Activated CD4-positive, alpha-beta T cell treated with anti-CD3 and anti-CD28 coated beads, Interleukin-2, amount 10 ng/mL, durations not matched to agents 7 days and 5 days (primary cell): ENCODE results near the gene CNGB1. TPM values are rescaled to one million over a fixed set of nuclear protein-coding genes. Genes with fewer than 3 reads are reported as not detected.

Experiments
- CTCF ChIA-PET: fragments of 350-600 bp; sonication (Branson Sonifier 250); formaldehyde crosslinking; loops from one replicate; lab custom pipeline; 2021; ENCODE audit warnings: antibody characterized with exemption; lab: Charles Lee
- POLR2A ChIA-PET: fragments of 350-600 bp; sonication (Branson Sonifier 250); formaldehyde crosslinking; loops from one replicate; lab custom pipeline; 2021; ENCODE audit warnings: antibody characterized with exemption; lab: Charles Lee
- DNase-seq: peaks from one replicate; pipeline ENCODE4 v3.0.0-alpha.2; 2020
- H3K27ac Mint-ChIP-seq: one replicate; pipeline ENCODE4 v1.8.0; 2021; ENCODE audit warnings: mild to moderate bottlenecking, moderate library complexity, mixed read lengths
- H3K27me3 Mint-ChIP-seq: one replicate; pipeline ENCODE4 v1.8.0; 2021; ENCODE audit warnings: mixed read lengths
- H3K36me3 Mint-ChIP-seq: one replicate; pipeline ENCODE4 v1.8.0; 2021; ENCODE audit warnings: low read depth, mixed read lengths
- H3K4me1 Mint-ChIP-seq: one replicate; pipeline ENCODE4 v1.8.0; 2021; ENCODE audit warnings: mixed read lengths
- H3K4me3 Mint-ChIP-seq: one replicate; pipeline ENCODE4 v1.8.0; 2021; ENCODE audit warnings: mild to moderate bottlenecking, moderate library complexity, mixed read lengths
- H3K9me3 Mint-ChIP-seq: one replicate; pipeline ENCODE4 v1.8.0; 2021; ENCODE audit warnings: mixed read lengths
- total RNA-seq, 2 experiments: library from RNA; stranded (reverse); gene quantifications; one replicate each; pipeline ENCODE4 v1.2.3, GENCODE V29; 2021

The CNGB1 gene
- total RNA-seq, 2 experiments from 2014 or later, result not detected

- no peak for DNase-seq
- Mint-ChIP-seq H3K4me1 (peaks cover 56% of the 10 kb centered on the region), H3K36me3 (peaks cover 37% of the 10 kb centered on the region), H3K27ac (peak overlapping the region; percentile 93), H3K4me3 (peak overlapping the region; percentile 91), H3K9me3 (peaks cover 1% of the 10 kb centered on the region), H3K27me3 (no peaks in the 10 kb centered on the region)
- ChIA-PET POLR2A (no interaction called here), CTCF (interaction anchor here (1.0 kb wide), 1 partner anchor 31 kb away, joined by 3 read pairs; no protein-coding TSS in a partner anchor)
These were observed 31.0 kb upstream of the CNGB1 start for GRCh38 chr16:58001781-58002415.

GRCh38 chr16:58000706-58001676, 30.1 kb upstream of the CNGB1 start, which contains the start of gene USB1:
USB1 (plus strand) TSS chr16:58001407; CDS start chr16:58001484, 77 bp downstream.
- peak; percentile 81 for DNase-seq
- Mint-ChIP-seq H3K9me3 (no peaks in the 10 kb centered on the region), H3K27ac (peak within 1 kb of the TSS; percentile 93), H3K4me1 (peaks cover 57% of the 10 kb centered on the region), H3K36me3 (peaks cover 35% of the 10 kb centered on the region), H3K27me3 (no peaks in the 10 kb centered on the region), H3K4me3 (peak within 1 kb of the TSS; percentile 91)
- ChIA-PET CTCF (interaction anchor here (0.9 to 2.7 kb wide), 10 partner anchors 13 to 425 kb away, joined by 3 to 11 read pairs (median 3); no protein-coding TSS in a partner anchor), POLR2A (no interaction called here)

DNA sequence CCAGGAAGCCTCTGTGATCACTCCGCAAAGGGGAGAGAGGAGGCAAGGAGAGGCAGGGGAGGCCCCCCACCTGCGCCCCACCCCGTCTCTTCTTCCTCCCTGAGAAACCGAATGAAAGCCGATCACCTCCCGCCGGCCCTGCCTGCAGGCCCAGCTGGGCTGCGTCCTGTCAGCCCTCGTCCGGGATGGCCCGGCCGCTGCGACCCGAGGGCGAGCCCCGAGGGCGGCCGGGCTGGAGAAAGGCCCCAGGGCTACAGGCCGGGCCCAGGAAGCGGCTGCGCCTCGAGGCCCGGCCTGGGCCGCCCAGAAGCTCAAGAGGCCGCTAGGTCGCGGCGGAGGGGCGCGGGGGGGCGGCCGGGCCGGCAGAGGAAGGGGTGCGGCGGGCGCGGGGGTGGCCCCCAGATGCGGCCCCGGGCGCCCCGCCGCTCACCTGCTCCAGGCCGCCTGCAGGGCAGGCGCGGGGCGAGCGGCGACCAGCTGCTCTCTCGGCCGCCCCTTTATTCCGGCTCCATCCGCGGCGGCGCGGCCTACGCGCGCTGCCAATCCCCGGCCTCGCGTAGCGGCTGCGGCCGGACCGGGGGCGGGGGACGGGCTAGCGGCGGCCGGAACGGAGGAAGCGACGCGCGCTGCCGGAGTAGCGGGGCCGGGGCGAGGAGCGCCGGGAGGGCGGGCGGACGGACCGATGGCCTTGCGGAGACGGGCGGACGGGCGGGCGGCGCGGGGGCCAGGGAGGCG, 29.2 kb upstream of the CNGB1 start, which contains the start of gene ZNF319:
Gene ZNF319, minus strand, starts transcription at position 702 of the 735 bp plus-strand sequence. CDS start 2,407 bp downstream, outside the sequence.
- POLR2A ChIA-PET, result no interaction called here
- CTCF ChIA-PET, result interaction anchor here (0.8 to 2.7 kb wide), 13 partner anchors 10 to 424 kb away, joined by 3 to 11 read pairs (median 3); partner anchors contain the start of gene MMP15
- Mint-ChIP-seq H3K9me3 (no peaks in the 10 kb centered on the region), H3K4me1 (peaks cover 66% of the 10 kb centered on the region), H3K27me3 (no peaks in the 10 kb centered on the region), H3K27ac (peak within 1 kb of the TSS; percentile 93), H3K36me3 (peaks cover 40% of the 10 kb centered on the region), H3K4me3 (peak within 1 kb of the TSS; percentile 91)
- no peak for DNase-seq

GRCh38 chr16:57999366-57999970, 28.5 kb upstream of the CNGB1 start:
- POLR2A ChIA-PET, result interaction anchor here (0.6 kb wide), 1 partner anchor 130 kb away, joined by 5 read pairs; no protein-coding TSS in a partner anchor
- Mint-ChIP-seq H3K4me3 (peak overlapping the region; percentile 82), H3K9me3 (no peaks in the 10 kb centered on the region), H3K27me3 (no peaks in the 10 kb centered on the region), H3K36me3 (peaks cover 38% of the 10 kb centered on the region), H3K27ac (peak overlapping the region; percentile 86), H3K4me1 (peaks cover 71% of the 10 kb centered on the region)
- peak; percentile 50 for DNase-seq
- CTCF ChIA-PET, result interaction anchor here (0.8 to 2.7 kb wide), 11 partner anchors 9 to 423 kb away, joined by 3 to 11 read pairs (median 3); partner anchors contain the start of gene MMP15

DNA sequence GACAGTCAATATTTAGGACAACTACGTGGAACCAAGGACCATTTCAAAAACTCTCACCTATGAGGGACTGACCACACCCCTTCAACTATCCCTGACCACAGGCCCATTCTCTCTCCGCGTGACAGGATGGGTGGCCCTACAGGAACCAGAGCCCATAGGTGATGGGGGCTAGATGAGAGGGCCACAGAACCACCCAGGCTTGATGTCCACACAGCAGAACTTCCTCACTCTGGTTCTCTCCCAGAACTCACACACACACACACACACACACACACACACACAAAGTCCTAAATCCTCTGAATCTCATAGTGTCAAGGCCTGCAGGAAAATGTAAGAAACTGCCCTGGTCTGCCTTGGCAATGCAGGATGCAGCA, 28.1 kb upstream of the CNGB1 start:
- POLR2A ChIA-PET, result interaction anchor here (0.5 to 0.6 kb wide), 2 partner anchors 101 to 131 kb away, joined by 3 to 5 read pairs; no protein-coding TSS in a partner anchor
- Mint-ChIP-seq H3K27me3 (no peaks in the 10 kb centered on the region), H3K4me3 (peak overlapping the region; percentile 82), H3K9me3 (no peaks in the 10 kb centered on the region), H3K4me1 (peaks cover 71% of the 10 kb centered on the region), H3K36me3 (peaks cover 39% of the 10 kb centered on the region), H3K27ac (peak overlapping the region; percentile 86)
- CTCF ChIA-PET, result interaction anchor here (0.8 to 2.7 kb wide), 6 partner anchors 12 to 423 kb away, joined by 3 to 11 read pairs (median 3); no protein-coding TSS in a partner anchor
- peak; percentile 21 for DNase-seq

DNA sequence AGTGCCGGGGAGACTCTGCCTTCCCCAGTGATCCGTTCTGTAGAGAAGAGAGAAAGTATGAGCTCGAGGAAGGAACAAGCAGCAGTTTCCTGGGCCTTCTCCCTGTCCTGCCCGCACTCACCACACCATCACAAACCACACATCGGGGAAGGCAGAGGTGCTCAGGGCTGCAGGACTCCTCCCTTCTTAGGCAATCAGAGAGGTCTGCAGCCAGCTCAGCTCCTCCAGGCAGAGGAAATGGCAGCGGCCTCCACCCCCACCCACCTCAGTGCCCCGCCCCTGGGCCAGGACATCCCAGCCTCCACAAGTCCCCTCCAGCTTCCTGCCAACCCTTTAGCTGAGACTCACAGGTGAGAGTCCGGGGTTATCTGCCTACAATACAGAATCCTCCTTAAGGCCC, 27.6 kb upstream of the CNGB1 start:
- Mint-ChIP-seq H3K4me3 (peak overlapping the region; percentile 82), H3K27me3 (no peaks in the 10 kb centered on the region), H3K27ac (peak overlapping the region; percentile 86), H3K9me3 (no peaks in the 10 kb centered on the region), H3K4me1 (peaks cover 68% of the 10 kb centered on the region), H3K36me3 (peaks cover 36% of the 10 kb centered on the region)
- POLR2A ChIA-PET, result interaction anchor here (0.5 to 0.6 kb wide), 2 partner anchors 101 to 131 kb away, joined by 3 to 5 read pairs; no protein-coding TSS in a partner anchor
- CTCF ChIA-PET, result interaction anchor here (0.8 to 2.7 kb wide), 5 partner anchors 11 to 422 kb away, joined by 3 to 11 read pairs (median 3); no protein-coding TSS in a partner anchor
- peak; percentile 81 for DNase-seq

- Mint-ChIP-seq H3K4me1 (peaks cover 61% of the 10 kb centered on the region), H3K27me3 (no peaks in the 10 kb centered on the region), H3K9me3 (no peaks in the 10 kb centered on the region), H3K27ac (peak overlapping the region; percentile 86), H3K4me3 (peak overlapping the region; percentile 82), H3K36me3 (peaks cover 34% of the 10 kb centered on the region)
- no peak for DNase-seq
- CTCF ChIA-PET, result interaction anchor here (0.8 to 1.4 kb wide), 4 partner anchors 10 to 421 kb away, joined by 3 to 5 read pairs (median 3); no protein-coding TSS in a partner anchor
- POLR2A ChIA-PET, result no interaction called here
These were observed 26.8 kb upstream of the CNGB1 start for GRCh38 chr16:57997528-57998265.

DNA sequence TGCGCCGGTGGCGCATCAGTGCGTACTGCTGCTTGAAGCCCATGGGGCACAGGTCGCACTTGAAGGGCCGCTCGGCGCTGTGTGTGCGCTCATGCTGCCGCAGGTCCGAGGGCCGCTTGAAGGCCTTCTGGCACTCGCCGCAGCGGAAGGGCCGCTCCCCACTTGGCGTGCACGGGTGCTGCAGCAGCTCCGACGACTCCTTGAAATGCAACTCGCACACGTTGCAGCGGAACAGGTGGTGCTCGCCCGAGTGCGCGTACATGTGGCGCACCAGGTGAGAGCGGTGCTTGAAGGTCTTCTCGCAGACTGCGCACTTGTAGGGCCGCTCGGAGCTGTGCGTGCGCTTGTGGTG, 26.2 kb upstream of the CNGB1 start:
- H3K27me3 Mint-ChIP-seq, result no peaks in the 10 kb centered on the region
- DNase-seq, result no peak
- H3K4me3 Mint-ChIP-seq, result no peak overlapping the region
- H3K9me3 Mint-ChIP-seq, result no peaks in the 10 kb centered on the region
- H3K4me1 Mint-ChIP-seq, result peaks cover 56% of the 10 kb centered on the region
- ChIA-PET CTCF (no interaction called here), POLR2A (no interaction called here)
- H3K36me3 Mint-ChIP-seq, result peaks cover 33% of the 10 kb centered on the region
- no peak overlapping the region for H3K27ac Mint-ChIP-seq

- CTCF ChIA-PET, result no interaction called here
- POLR2A ChIA-PET, result no interaction called here
- H3K9me3 Mint-ChIP-seq, result no peaks in the 10 kb centered on the region
- no peak overlapping the region for H3K4me3 Mint-ChIP-seq
- H3K36me3 Mint-ChIP-seq, result peaks cover 33% of the 10 kb centered on the region
- H3K27me3 Mint-ChIP-seq, result no peaks in the 10 kb centered on the region
- H3K4me1 Mint-ChIP-seq, result peaks cover 50% of the 10 kb centered on the region
- no peak overlapping the region for H3K27ac Mint-ChIP-seq
- DNase-seq, result no peak
These were observed 25.7 kb upstream of the CNGB1 start for GRCh38 chr16:57996406-57997175.

DNA sequence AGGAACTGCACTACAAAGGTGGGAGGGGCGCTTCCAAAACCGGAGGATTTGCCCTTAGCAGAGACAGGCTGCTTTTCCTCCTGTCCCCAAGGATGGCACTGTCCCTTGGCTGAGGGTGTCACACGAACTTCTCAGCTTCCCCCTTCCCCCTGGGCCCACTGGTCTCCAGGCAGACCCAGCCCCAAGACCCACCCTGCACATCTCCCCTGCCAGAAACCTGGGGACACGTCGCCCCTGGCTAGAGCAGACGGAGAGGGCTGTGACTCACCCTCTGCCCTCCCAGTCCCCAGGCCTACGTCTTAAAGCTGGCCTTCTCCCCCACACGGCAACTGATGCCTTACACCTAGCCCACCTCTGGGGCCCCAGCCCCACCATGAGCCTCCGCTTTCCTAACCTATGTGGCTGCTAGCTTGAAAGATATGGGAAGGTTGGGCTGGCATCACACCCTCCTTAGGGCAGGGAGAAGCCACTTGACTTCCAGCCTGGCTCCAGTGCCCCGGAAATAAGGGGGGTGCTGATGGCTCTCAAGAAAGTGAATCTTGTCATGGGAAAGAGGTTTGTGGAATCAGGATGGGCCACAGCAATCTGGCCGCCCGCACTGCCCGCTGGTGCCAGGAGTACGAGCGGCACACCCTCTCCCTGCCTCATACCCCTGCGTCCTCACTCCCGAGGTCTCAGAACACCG, 24.9 kb upstream of the CNGB1 start:
- H3K4me1 Mint-ChIP-seq, result peaks cover 47% of the 10 kb centered on the region

More for the DNA sequence above, 24.9 kb upstream of the CNGB1 start:
- POLR2A ChIA-PET, result no interaction called here
- DNase-seq, result no peak
- CTCF ChIA-PET, result no interaction called here
- Mint-ChIP-seq H3K27ac (no peak overlapping the region), H3K4me3 (no peak overlapping the region), H3K9me3 (no peaks in the 10 kb centered on the region), H3K27me3 (no peaks in the 10 kb centered on the region), H3K36me3 (peaks cover 33% of the 10 kb centered on the region)
